IMR-90 (cell line): ENCODE measurements around the gene GALNT13. TPM values are rescaled to one million over a fixed set of nuclear protein-coding genes. Genes with fewer than 3 reads are reported as not detected.

Source experiments
- ATAC-seq: fragments of 200-7000 bp; cut with Tn5 transposase; 2 replicates; pipeline ENCODE4 v1.9.1; 2020; ENCODE audit warnings: low read depth, mild to moderate bottlenecking, moderate library complexity
- BruUV-seq: library from RNA; stranded (reverse); fragments of 400-500 nt; replicated peaks from 2 replicates; lab custom pipeline; 2021; lab: Mats Ljungman, UMichigan
- CTCF ChIA-PET: fragments of 300-600 bp; formaldehyde crosslinking; extraction: SDS; loops from one replicate; lab custom pipeline; 2021; ENCODE audit warnings: antibody characterized with exemption; lab: Yijun Ruan, JAX
- POLR2A ChIA-PET: fragments of 300-600 bp; sonication (Branson Sonifier 250); formaldehyde crosslinking; loops from one replicate; lab custom pipeline; 2022; ENCODE audit warnings: antibody characterized with exemption; ENCODE audit not compliant: unreplicated experiment; lab: Charles Lee
- DNase-seq: peaks from one replicate; pipeline ENCODE4 v3.0.0; 2013
- H2AFZ ChIP-seq: replicated peaks from 2 replicates; pipeline ENCODE3; 2013; ENCODE audit warnings: low read length, mild to moderate bottlenecking; ENCODE audit not compliant: poor library complexity
- H2AK5ac ChIP-seq: 2 replicates; pipeline ENCODE4 v1.6.1; 2013; ENCODE audit warnings: low read depth, low read length, inconsistent platforms
- H2AK9ac ChIP-seq: replicated peaks from 2 replicates; pipeline ENCODE3; 2013; ENCODE audit warnings: mild to moderate bottlenecking, low read depth, low read length, moderate library complexity; ENCODE audit not compliant: poor library complexity
- H2BK120ac ChIP-seq: 2 replicates; pipeline ENCODE4 v1.6.1; 2013; ENCODE audit warnings: low read depth, low read length, inconsistent platforms
- H2BK15ac ChIP-seq: 3 replicates; pipeline ENCODE4 v1.6.1; 2013; ENCODE audit warnings: low read depth, low read length, inconsistent platforms
- H2BK20ac ChIP-seq: 2 replicates; pipeline ENCODE4 v1.6.1; 2013; ENCODE audit warnings: low read depth, mild to moderate bottlenecking, inconsistent platforms, low read length, moderate library complexity
- H2BK5ac ChIP-seq: 2 replicates; pipeline ENCODE4 v1.6.1; 2013; ENCODE audit warnings: mild to moderate bottlenecking, low read depth, low read length, inconsistent platforms; ENCODE audit not compliant: poor library complexity, severe bottlenecking
- H3K14ac ChIP-seq: replicated peaks from 2 replicates; pipeline ENCODE4 v1.6.1; 2013; ENCODE audit warnings: low read depth, low read length, inconsistent platforms
- H3K18ac ChIP-seq: 2 replicates; pipeline ENCODE4 v1.6.1; 2013; ENCODE audit warnings: low read depth, low read length, control low read depth
- H3K23ac ChIP-seq: 2 replicates; pipeline ENCODE4 v1.6.1; 2013; ENCODE audit warnings: low read depth, low read length, inconsistent platforms
- H3K27ac ChIP-seq: 2 replicates; pipeline ENCODE4 v1.5.1; 2013; ENCODE audit warnings: mild to moderate bottlenecking, control low read depth, low read length; ENCODE audit not compliant: insufficient read depth
- H3K27me3 ChIP-seq: 2 replicates; pipeline ENCODE4 v1.6.1; 2013; ENCODE audit warnings: low read length; ENCODE audit not compliant: control insufficient read depth, insufficient read depth
- H3K36me3 ChIP-seq: 2 replicates; pipeline ENCODE4 v1.6.1; 2013; ENCODE audit warnings: low read length, mixed read lengths; ENCODE audit not compliant: control insufficient read depth, insufficient read depth
- H3K4ac ChIP-seq: 2 replicates; pipeline ENCODE4 v1.6.1; 2013; ENCODE audit warnings: low read depth, low read length, inconsistent platforms
- H3K4me1 ChIP-seq: 2 replicates; pipeline ENCODE4 v1.6.1; 2013; ENCODE audit warnings: low read length, mixed read lengths; ENCODE audit not compliant: control insufficient read depth, insufficient read depth
- H3K4me2 ChIP-seq: 2 replicates; pipeline ENCODE4 v1.6.1; 2013; ENCODE audit warnings: low read depth, mild to moderate bottlenecking, control low read depth, low read length, moderate library complexity
- H3K4me3 ChIP-seq: 2 replicates; pipeline ENCODE4 v1.5.1; 2013; ENCODE audit warnings: low read depth, mild to moderate bottlenecking, control low read depth, low read length, moderate library complexity; ENCODE audit not compliant: insufficient read depth
- H3K56ac ChIP-seq: 2 replicates; pipeline ENCODE4 v1.6.1; 2013; ENCODE audit warnings: low read length, inconsistent platforms; ENCODE audit not compliant: insufficient read depth; ENCODE audit errors: extremely low read depth
- H3K79me1 ChIP-seq, 2 experiments: 2 replicates each; pipeline ENCODE4 v1.6.1; 2013; ENCODE audit warnings: low read length in 2 of 2, inconsistent platforms in 1 of 2, low read depth in 1 of 2
- H3K9ac ChIP-seq: 2 replicates; pipeline ENCODE4 v1.6.1; 2013; ENCODE audit warnings: low read depth, low read length, control low read depth
- H3K9me1 ChIP-seq: 2 replicates; pipeline ENCODE4 v1.6.1; 2013; ENCODE audit warnings: low read length, inconsistent platforms; ENCODE audit not compliant: insufficient read depth
- H3K9me3 ChIP-seq: 2 replicates; pipeline ENCODE4 v1.6.1; 2013; ENCODE audit warnings: low read length; ENCODE audit not compliant: control insufficient read depth, insufficient read depth
- H4K20me1 ChIP-seq: 2 replicates; pipeline ENCODE4 v1.6.1; 2013; ENCODE audit warnings: low read length, inconsistent platforms; ENCODE audit not compliant: insufficient read depth
- H4K5ac ChIP-seq: 2 replicates; pipeline ENCODE4 v1.6.1; 2013; ENCODE audit warnings: mild to moderate bottlenecking, low read depth, low read length, control low read depth
- H4K8ac ChIP-seq, 2 experiments: 2 replicates each; pipeline ENCODE4 v1.6.1; 2013; ENCODE audit warnings: low read depth in 2 of 2, low read length in 2 of 2, control low read depth in 1 of 2, inconsistent platforms in 1 of 2
- H4K91ac ChIP-seq: 2 replicates; pipeline ENCODE4 v1.6.1; 2013; ENCODE audit warnings: low read depth, low read length, inconsistent platforms; ENCODE audit not compliant: insufficient read depth
- CEBPB ChIP-seq: IDR thresholded peaks from 2 replicates; pipeline ENCODE4 v1.6.1; 2012; ENCODE audit warnings: low read depth, low read length, improper control_type of control experiment
- CTCF ChIP-seq: conservative IDR thresholded peaks from 2 replicates; pipeline ENCODE4 v1.5.1; 2012; ENCODE audit warnings: mild to moderate bottlenecking, low read depth, low read length, improper control_type of control experiment
- MAFK ChIP-seq: IDR thresholded peaks from 2 replicates; pipeline ENCODE4 v1.6.1; 2012; ENCODE audit warnings: low read depth, low read length, improper control_type of control experiment
- NFE2L2 ChIP-seq: fragments of 150-350 bp; IDR thresholded peaks from 2 replicates; pipeline ENCODE4 v1.6.1; 2016; ENCODE audit warnings: low read depth, mild to moderate bottlenecking, low read length
- WGBS, 2 experiments: methylation state at CpG; one replicate each; pipeline versions ENCODE4 v1.1.5 to v1.1.7; 2013; ENCODE audit warnings: missing lambda C conversion rate in 2 of 2; ENCODE audit not compliant: insufficient read length in 1 of 2; ENCODE audit errors: extremely low coverage in 2 of 2; 5-methylcytosine and 5-hydroxymethylcytosine counted together
- dilution Hi-C: fragments of 300-500 bp; cut with HindIII; formaldehyde crosslinking; loops from one replicate; pipeline ENCODE4 v1.14.3; 2018; ENCODE audit warnings: low sequenced_read_pairs; ENCODE audit not compliant: unreplicated experiment
- in situ Hi-C: fragments of 300-500 bp; cut with MboI; formaldehyde crosslinking; loops from 3 replicates; pipeline ENCODE4 v1.14.3; 2019; ENCODE audit warnings: low sequenced_read_pairs, inconsistent platforms, mixed read lengths
- intact Hi-C: fragments of 100-400 bp; cut with micrococcal nuclease; formaldehyde crosslinking; loops from 2 replicates; pipeline ENCODE4 v1.10.0; 2022
- polyA plus RNA-seq, 3 experiments: library from polyadenylated mRNA; depleted of rRNA; stranded (reverse); fragments of >200 nt; gene quantifications; 2 replicates each; pipeline ENCODE4 v1.2.3, GENCODE V29; 2012; ENCODE audit warnings: low replicate concordance in 1 of 3
- total RNA-seq: library from RNA; depleted of rRNA; stranded (reverse); fragments of >200 nt; gene quantifications from 2 replicates; pipeline ENCODE4 v1.2.3, GENCODE V29; 2012
- TF ChIP-seq, protein P1 (sequence below): fragments of 150-350 bp; IDR thresholded peaks from 2 replicates; pipeline ENCODE4 v1.6.1; 2017; ENCODE audit warnings: mild to moderate bottlenecking, antibody characterized with exemption, low read length, low read depth

Gene GALNT13
- total and polyA plus RNA-seq, 2 of the 4 experiments (the other 2 are of a cell fraction), result 0.03 TPM; not detected in 1

GRCh38 chr2:154402213-154402612 lies 530.5 kb downstream of the GALNT13 start:
- BruUV-seq, result no TSS peak
- no peaks in the 10 kb centered on the region for H3K79me1 ChIP-seq
- CTCF ChIA-PET, result interaction anchor here (1.1 kb wide), 1 partner anchor 13 kb away, joined by 3 read pairs; no protein-coding TSS in a partner anchor
- H3K36me3 ChIP-seq, result no peaks in the 10 kb centered on the region
- ATAC-seq (no peak), DNase-seq (peak; percentile 0)
- no peaks in the 10 kb centered on the region for H3K27me3 ChIP-seq
- H4K20me1 ChIP-seq, result no peaks in the 10 kb centered on the region
- WGBS, 2 experiments, result no CpG with 5 or more reads among the region's 3 CpGs
- intact Hi-C loops (no loop called here), in situ Hi-C loops (no loop called here), dilution Hi-C loops (no loop called here)
- H4K91ac ChIP-seq, result no peak overlapping the region
- H3K9me1 ChIP-seq, result no peaks in the 10 kb centered on the region
- H2AFZ ChIP-seq, result no peak overlapping the region
- H3K4ac ChIP-seq, result no peak overlapping the region
- H2BK15ac ChIP-seq, result no peak overlapping the region
- no peak overlapping the region for H3K56ac ChIP-seq
- TF ChIP-seq MAFK (no peak), CEBPB (no peak), CTCF (0 out of 2 replicates have a peak, but pooled peaks have one; percentile 3), NFE2L2 (no peak)
- TF ChIP-seq, protein P1, sequence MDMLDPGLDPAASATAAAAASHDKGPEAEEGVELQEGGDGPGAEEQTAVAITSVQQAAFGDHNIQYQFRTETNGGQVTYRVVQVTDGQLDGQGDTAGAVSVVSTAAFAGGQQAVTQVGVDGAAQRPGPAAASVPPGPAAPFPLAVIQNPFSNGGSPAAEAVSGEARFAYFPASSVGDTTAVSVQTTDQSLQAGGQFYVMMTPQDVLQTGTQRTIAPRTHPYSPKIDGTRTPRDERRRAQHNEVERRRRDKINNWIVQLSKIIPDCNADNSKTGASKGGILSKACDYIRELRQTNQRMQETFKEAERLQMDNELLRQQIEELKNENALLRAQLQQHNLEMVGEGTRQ, result no peak
- H3K14ac ChIP-seq, result no peak overlapping the region
- POLR2A ChIA-PET, result no interaction called here
- no peak overlapping the region for H2AK5ac ChIP-seq
- H4K5ac ChIP-seq, result no peak overlapping the region
- no peak overlapping the region for H3K27ac ChIP-seq
- H2BK5ac ChIP-seq, result no peak overlapping the region
- no peak overlapping the region for H2BK120ac ChIP-seq
- H3K9me3 ChIP-seq, result peaks cover 4% of the 10 kb centered on the region; the same call in 1 of the 2 replicates
- no peak overlapping the region for H2BK20ac ChIP-seq
- H4K8ac ChIP-seq, result no peak overlapping the region
- H2AK9ac ChIP-seq, result no peak overlapping the region
- no peak overlapping the region for H3K18ac ChIP-seq
- no peak overlapping the region for H3K23ac ChIP-seq
- no peak overlapping the region for H3K9ac ChIP-seq
- no peak overlapping the region for H3K4me3 ChIP-seq
- H3K4me2 ChIP-seq, result no peak overlapping the region
- H3K4me1 ChIP-seq, result no peaks in the 10 kb centered on the region
